ENCODE data around the gene CCNH.

DNA sequence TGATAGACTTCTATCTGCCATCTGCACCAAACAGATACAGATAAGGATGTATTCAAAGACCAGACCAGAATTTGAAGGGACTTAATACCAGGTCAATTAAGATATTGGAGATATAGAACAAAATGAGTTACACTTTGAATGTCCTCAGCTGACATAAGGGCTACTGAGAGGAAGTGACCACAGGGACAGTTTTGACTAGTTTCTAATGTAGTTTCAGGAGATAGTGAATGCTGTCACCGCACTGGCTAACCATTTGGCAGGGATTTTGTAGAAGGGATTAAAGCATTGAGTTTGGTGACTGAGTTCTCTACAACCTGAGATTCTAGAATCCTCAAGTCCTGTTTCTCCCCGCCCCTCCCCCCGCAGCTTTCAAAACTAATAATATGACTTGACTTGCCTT is 22.7 kb downstream of the CCNH start:
- TF ChIP-seq CTCF (IDR thresholded peaks at IDR 0.05) (no peak), ZC3H11A (IDR thresholded peaks at IDR 0.05) (no peak), NPAS2 (CRISPR knock-in tag; IDR thresholded peaks at IDR 0.05; ENCODE audit: borderline replicate concordance) (no peak), CHD2 (IDR thresholded peaks at IDR 0.05; ENCODE audit: low read length, partially characterized antibody) (no peak), RCOR1 (IDR thresholded peaks at IDR 0.05; ENCODE audit: low read depth, low read length) (no peak), BHLHE40 (IDR thresholded peaks at IDR 0.05; ENCODE audit: low read depth, low read length) (no peak), ELK1 (IDR thresholded peaks at IDR 0.05; ENCODE audit: low read depth, low read length) (no peak), RAD21 (conservative IDR thresholded peaks at IDR 0.05 in 1 of 2, IDR thresholded peaks at IDR 0.05 in 1 of 2) (no peak), NR3C1 (IDR thresholded peaks at IDR 0.05) (no peak), POLR2A (IDR thresholded peaks at IDR 0.05; ENCODE audit: low read length) (no peak)
